ENCODE results near the gene SMAD6.

SMAD6 gene

DNA sequence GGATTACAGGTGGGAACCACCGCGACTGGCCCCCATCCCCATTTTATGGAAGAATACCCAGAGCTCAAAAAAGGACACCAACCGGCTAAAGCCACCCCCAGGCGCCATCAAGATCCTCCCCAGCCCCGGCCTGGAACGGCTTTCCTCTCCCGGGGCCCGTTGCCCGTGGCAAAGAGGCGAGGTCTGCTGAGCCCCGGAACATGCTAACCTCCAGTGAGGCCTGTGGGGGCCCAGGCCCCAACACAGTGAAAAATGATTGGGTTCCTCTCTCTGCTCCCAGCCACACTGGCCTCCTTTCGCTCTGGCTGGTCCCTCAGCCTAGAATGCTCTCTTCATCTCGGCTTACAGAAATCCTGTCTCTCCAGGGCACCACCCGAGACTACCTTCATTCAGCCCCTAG lies 46.5 kb upstream of the SMAD6 start:
- TF ChIP-seq ZNF785 (tag by site-specific recombination; IDR thresholded peaks at IDR 0.05) (no peak), ZSCAN16 (tag by site-specific recombination; IDR thresholded peaks at IDR 0.05) (no peak), ZNF274 (IDR thresholded peaks at IDR 0.05; ENCODE audit: low read length) (no peak), ZNF274 (tag by site-specific recombination; IDR thresholded peaks at IDR 0.05; ENCODE audit: borderline replicate concordance) (no peak)
- TF ChIP-seq, protein P1, sequence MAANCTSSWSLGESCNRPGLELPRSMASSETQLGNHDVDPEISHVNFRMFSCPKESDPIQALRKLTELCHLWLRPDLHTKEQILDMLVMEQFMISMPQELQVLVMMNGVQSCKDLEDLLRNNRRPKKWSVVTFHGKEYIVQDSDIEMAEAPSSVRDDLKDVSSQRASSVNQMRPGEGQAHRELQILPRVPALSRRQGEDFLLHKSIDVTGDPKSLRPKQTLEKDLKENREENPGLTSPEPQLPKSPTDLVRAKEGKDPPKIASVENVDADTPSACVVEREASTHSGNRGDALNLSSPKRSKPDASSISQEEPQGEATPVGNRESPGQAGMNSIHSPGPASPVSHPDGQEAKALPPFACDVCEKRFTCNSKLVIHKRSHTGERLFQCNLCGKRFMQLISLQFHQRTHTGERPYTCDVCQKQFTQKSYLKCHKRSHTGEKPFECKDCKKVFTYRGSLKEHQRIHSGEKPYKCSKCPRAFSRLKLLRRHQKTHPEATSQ (tag by site-specific recombination; IDR thresholded peaks at IDR 0.05): no peak
- Histone ChIP-seq H3K4me1 (ENCODE audit: control insufficient read depth, insufficient read depth, low read length) (no peaks in the 10 kb centered on the region), H3K9me3 (ENCODE audit: control insufficient read depth, insufficient read depth, low read depth, low read length) (no peaks in the 10 kb centered on the region), H3K36me3 (ENCODE audit: control insufficient read depth in 2 of 2, insufficient read depth in 1 of 2, low read length in 2 of 2) (no peaks in the 10 kb centered on the region), H3K4me3 (ENCODE audit: low read depth, low read length) (no peak overlapping the region), H3K27ac (ENCODE audit: extremely low read depth, low read depth, low read length) (no peak overlapping the region)
- ChIA-PET POLR2A (no interaction called here), CTCF (interaction anchor here (0.7 kb wide), 1 partner anchor 21 kb away, joined by 3 read pairs; no protein-coding TSS in a partner anchor)

DNA sequence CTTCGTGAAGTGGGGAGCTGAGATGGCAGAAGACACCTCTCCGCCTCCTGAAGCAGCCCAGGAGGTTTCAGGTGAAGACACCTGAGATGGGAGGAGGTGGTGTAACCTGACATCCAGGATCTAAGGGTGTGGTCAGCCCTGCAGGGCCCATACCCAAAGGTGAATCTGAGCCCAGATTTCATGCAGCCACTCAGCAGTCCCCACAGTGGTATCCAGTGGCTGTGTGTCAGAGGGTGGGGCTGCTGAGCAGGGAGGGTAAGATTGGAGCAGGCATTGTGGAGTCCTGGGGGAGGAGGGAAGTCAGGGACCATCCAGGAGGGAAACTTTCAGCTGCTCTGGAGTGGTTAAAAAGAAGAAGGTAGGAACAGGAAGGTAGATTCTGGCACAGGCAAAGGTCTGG lies 46.0 kb upstream of the SMAD6 start:
- POLR2A ChIA-PET: no interaction called here
- Histone ChIP-seq H3K27ac (ENCODE audit: extremely low read depth, low read depth, low read length) (no peak overlapping the region), H3K4me3 (ENCODE audit: low read depth, low read length) (no peak overlapping the region), H3K9me3 (ENCODE audit: control insufficient read depth, insufficient read depth, low read depth, low read length) (no peaks in the 10 kb centered on the region), H3K4me1 (ENCODE audit: control insufficient read depth, insufficient read depth, low read length) (no peaks in the 10 kb centered on the region), H3K36me3 (ENCODE audit: control insufficient read depth in 2 of 2, insufficient read depth in 1 of 2, low read length in 2 of 2) (no peaks in the 10 kb centered on the region)
- peak; percentile 46; the same call in 1 of the 2 replicates for TF ChIP-seq KLF1 (tag by site-specific recombination; IDR thresholded peaks at IDR 0.05)
- TF ChIP-seq ZSCAN16 (tag by site-specific recombination; IDR thresholded peaks at IDR 0.05): no peak
- CTCF ChIA-PET: interaction anchor here (0.6 to 1.4 kb wide), 3 partner anchors 10 to 30 kb away, joined by 3 read pairs; no protein-coding TSS in a partner anchor

DNA sequence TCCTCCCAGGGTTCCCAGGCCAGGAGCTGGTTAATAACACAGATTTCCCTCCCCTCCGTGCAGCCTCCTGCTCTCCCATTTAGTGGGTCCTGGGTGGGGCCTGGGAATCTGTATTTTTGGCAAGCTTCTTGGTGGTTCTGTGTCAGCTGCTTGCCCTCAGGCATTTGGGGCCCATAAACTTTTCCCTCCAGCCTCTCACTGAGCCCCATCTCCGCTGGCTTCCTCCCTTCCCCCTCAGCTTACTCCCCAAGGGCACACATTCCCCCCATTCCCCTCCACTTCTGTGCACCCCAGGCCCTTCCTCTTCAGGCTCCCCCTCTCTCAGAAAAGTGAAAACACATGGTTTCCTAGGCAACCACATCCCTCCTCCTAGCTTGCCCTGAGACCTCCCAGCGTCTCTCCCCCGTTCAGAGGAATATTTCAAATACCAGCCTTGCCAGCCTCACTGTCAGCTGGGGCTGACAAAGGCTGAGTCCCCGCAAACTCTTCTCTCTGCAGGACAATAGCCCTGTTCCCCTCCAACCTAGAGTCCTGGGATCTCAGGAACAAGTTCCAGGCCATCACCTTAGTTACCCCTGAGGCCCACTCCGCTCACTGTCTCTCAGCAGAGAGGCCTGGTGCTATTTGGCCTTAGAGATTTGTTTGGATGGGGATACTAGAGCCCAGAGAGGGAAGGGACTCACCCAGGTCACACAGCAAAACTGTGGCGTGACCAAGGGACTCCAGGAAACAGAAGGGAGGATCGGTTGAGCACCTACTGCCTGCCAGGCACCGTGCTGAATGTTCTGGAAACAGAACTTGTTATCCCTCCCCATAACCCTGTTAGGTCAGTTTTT lies 44.6 kb upstream of the SMAD6 start:
- H3K27ac ChIP-seq (ENCODE audit: extremely low read depth, low read depth, low read length): no peak overlapping the region
- CTCF ChIA-PET: interaction anchor here (1.4 kb wide), 1 partner anchor 28 kb away, joined by 3 read pairs; no protein-coding TSS in a partner anchor
- TF ChIP-seq, protein P2, sequence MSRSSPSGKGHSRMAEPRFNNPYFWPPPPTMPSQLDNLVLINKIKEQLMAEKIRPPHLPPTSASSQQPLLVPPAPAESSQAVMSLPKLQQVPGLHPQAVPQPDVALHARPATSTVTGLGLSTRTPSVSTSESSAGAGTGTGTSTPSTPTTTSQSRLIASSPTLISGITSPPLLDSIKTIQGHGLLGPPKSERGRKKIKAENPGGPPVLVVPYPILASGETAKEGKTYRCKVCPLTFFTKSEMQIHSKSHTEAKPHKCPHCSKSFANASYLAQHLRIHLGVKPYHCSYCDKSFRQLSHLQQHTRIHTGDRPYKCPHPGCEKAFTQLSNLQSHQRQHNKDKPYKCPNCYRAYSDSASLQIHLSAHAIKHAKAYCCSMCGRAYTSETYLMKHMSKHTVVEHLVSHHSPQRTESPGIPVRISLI (tag by site-specific recombination; IDR thresholded peaks at IDR 0.05): no peak
- peak; percentile 70; the same call in 1 of the 2 replicates for TF ChIP-seq ZNF768 (tag by site-specific recombination; IDR thresholded peaks at IDR 0.05)
- no peak for TF ChIP-seq MYNN (tag by site-specific recombination; IDR thresholded peaks at IDR 0.05; ENCODE audit: borderline replicate concordance)
- TF ChIP-seq, protein P3, sequence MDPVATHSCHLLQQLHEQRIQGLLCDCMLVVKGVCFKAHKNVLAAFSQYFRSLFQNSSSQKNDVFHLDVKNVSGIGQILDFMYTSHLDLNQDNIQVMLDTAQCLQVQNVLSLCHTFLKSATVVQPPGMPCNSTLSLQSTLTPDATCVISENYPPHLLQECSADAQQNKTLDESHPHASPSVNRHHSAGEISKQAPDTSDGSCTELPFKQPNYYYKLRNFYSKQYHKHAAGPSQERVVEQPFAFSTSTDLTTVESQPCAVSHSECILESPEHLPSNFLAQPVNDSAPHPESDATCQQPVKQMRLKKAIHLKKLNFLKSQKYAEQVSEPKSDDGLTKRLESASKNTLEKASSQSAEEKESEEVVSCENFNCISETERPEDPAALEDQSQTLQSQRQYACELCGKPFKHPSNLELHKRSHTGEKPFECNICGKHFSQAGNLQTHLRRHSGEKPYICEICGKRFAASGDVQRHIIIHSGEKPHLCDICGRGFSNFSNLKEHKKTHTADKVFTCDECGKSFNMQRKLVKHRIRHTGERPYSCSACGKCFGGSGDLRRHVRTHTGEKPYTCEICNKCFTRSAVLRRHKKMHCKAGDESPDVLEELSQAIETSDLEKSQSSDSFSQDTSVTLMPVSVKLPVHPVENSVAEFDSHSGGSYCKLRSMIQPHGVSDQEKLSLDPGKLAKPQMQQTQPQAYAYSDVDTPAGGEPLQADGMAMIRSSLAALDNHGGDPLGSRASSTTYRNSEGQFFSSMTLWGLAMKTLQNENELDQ (tag by site-specific recombination; IDR thresholded peaks at IDR 0.05; ENCODE audit: low read depth): no peak
- no peak for TF ChIP-seq ZSCAN23 (tag by site-specific recombination; IDR thresholded peaks at IDR 0.05)
- TF ChIP-seq, protein P4, sequence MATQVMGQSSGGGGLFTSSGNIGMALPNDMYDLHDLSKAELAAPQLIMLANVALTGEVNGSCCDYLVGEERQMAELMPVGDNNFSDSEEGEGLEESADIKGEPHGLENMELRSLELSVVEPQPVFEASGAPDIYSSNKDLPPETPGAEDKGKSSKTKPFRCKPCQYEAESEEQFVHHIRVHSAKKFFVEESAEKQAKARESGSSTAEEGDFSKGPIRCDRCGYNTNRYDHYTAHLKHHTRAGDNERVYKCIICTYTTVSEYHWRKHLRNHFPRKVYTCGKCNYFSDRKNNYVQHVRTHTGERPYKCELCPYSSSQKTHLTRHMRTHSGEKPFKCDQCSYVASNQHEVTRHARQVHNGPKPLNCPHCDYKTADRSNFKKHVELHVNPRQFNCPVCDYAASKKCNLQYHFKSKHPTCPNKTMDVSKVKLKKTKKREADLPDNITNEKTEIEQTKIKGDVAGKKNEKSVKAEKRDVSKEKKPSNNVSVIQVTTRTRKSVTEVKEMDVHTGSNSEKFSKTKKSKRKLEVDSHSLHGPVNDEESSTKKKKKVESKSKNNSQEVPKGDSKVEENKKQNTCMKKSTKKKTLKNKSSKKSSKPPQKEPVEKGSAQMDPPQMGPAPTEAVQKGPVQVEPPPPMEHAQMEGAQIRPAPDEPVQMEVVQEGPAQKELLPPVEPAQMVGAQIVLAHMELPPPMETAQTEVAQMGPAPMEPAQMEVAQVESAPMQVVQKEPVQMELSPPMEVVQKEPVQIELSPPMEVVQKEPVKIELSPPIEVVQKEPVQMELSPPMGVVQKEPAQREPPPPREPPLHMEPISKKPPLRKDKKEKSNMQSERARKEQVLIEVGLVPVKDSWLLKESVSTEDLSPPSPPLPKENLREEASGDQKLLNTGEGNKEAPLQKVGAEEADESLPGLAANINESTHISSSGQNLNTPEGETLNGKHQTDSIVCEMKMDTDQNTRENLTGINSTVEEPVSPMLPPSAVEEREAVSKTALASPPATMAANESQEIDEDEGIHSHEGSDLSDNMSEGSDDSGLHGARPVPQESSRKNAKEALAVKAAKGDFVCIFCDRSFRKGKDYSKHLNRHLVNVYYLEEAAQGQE (tag by site-specific recombination; IDR thresholded peaks at IDR 0.05): no peak
- TF ChIP-seq, protein P5, sequence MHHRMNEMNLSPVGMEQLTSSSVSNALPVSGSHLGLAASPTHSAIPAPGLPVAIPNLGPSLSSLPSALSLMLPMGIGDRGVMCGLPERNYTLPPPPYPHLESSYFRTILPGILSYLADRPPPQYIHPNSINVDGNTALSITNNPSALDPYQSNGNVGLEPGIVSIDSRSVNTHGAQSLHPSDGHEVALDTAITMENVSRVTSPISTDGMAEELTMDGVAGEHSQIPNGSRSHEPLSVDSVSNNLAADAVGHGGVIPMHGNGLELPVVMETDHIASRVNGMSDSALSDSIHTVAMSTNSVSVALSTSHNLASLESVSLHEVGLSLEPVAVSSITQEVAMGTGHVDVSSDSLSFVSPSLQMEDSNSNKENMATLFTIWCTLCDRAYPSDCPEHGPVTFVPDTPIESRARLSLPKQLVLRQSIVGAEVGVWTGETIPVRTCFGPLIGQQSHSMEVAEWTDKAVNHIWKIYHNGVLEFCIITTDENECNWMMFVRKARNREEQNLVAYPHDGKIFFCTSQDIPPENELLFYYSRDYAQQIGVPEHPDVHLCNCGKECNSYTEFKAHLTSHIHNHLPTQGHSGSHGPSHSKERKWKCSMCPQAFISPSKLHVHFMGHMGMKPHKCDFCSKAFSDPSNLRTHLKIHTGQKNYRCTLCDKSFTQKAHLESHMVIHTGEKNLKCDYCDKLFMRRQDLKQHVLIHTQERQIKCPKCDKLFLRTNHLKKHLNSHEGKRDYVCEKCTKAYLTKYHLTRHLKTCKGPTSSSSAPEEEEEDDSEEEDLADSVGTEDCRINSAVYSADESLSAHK (tag by site-specific recombination; IDR thresholded peaks at IDR 0.05): no peak
- TF ChIP-seq ZBTB20 (tag by site-specific recombination; IDR thresholded peaks at IDR 0.05): peak; percentile 85

More for the DNA sequence above, 44.6 kb upstream of the SMAD6 start:
- POLR2A ChIA-PET: no interaction called here
- no peaks in the 10 kb centered on the region for H3K36me3 ChIP-seq (ENCODE audit: control insufficient read depth in 2 of 2, insufficient read depth in 1 of 2, low read length in 2 of 2)
- H3K9me3 ChIP-seq (ENCODE audit: control insufficient read depth, insufficient read depth, low read depth, low read length): no peaks in the 10 kb centered on the region
- no peaks in the 10 kb centered on the region for H3K4me1 ChIP-seq (ENCODE audit: control insufficient read depth, insufficient read depth, low read length)
- H3K4me3 ChIP-seq (ENCODE audit: low read depth, low read length): no peak overlapping the region
